Measurements from ENCODE around the gene CRY2. TPM values are rescaled to one million over a fixed set of nuclear protein-coding genes. Genes with fewer than 3 reads are reported as not detected.

The CRY2 gene
- total RNA-seq, 1 donor from 2014 or later = 23.8 TPM

DNA sequence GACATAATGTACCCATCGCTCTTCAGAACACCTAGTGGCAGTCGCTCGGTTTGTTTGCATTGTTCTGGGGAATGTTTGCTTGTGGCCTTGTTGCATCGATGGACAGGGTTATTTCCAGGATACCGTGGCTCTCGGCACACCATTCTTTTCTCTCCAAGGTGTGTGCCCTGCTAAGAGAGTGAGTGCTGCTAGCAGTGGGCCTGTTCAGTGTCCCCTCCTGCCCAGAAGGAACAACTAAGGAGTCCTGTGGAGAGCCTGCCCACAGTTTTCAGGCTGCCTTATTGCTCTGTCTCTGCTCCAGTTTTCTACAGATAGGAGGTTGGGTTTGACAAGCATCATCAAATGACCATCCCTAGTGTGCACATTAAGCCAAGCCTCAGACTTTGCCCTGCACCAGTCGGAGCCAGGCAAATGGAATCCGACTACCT is 1.4 kb downstream of the CRY2 start:
- DNase-seq (ENCODE audit: low spot score) = no peak
- Mint-ChIP-seq H3K9me3 (ENCODE audit: unreplicated experiment) (no peaks in the 10 kb centered on the region), H3K4me1 (ENCODE audit: unreplicated experiment) (peaks cover 12% of the 10 kb centered on the region), H3K4me3 (ENCODE audit: unreplicated experiment) (peak overlapping the region; percentile 84), H3K36me3 (ENCODE audit: low read depth, unreplicated experiment) (no peaks in the 10 kb centered on the region), H3K27ac (ENCODE audit: unreplicated experiment) (peak overlapping the region; percentile 80), H3K27me3 (ENCODE audit: unreplicated experiment) (peaks cover 9% of the 10 kb centered on the region)
- TF ChIP-seq, protein P1, sequence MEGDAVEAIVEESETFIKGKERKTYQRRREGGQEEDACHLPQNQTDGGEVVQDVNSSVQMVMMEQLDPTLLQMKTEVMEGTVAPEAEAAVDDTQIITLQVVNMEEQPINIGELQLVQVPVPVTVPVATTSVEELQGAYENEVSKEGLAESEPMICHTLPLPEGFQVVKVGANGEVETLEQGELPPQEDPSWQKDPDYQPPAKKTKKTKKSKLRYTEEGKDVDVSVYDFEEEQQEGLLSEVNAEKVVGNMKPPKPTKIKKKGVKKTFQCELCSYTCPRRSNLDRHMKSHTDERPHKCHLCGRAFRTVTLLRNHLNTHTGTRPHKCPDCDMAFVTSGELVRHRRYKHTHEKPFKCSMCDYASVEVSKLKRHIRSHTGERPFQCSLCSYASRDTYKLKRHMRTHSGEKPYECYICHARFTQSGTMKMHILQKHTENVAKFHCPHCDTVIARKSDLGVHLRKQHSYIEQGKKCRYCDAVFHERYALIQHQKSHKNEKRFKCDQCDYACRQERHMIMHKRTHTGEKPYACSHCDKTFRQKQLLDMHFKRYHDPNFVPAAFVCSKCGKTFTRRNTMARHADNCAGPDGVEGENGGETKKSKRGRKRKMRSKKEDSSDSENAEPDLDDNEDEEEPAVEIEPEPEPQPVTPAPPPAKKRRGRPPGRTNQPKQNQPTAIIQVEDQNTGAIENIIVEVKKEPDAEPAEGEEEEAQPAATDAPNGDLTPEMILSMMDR (IDR thresholded peaks at IDR 0.05; ENCODE audit: unreplicated experiment) = no peak

DNA sequence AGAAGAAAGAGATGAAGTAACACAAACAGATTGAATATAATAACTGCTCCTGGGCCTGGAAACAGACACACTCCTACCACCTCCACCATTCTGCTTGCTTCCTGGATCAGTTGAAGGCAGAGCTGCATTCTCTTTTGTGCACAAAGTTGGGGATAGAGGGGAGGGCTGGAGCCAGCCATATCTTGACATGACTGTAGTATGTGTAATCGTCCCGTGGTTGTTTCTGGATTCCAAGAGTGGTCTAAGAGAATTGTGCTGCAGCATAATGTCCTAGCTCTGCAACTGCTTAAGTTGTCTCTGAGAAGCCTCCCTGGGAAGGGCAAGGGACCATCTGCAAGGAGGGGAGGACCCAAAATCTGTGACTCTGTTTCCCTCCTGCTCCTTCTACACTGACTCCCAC is 3.2 kb downstream of the CRY2 start:
- Mint-ChIP-seq H3K4me3 (ENCODE audit: unreplicated experiment) (no peak overlapping the region), H3K27ac (ENCODE audit: unreplicated experiment) (no peak overlapping the region), H3K36me3 (ENCODE audit: low read depth, unreplicated experiment) (peaks cover 2% of the 10 kb centered on the region), H3K9me3 (ENCODE audit: unreplicated experiment) (no peaks in the 10 kb centered on the region), H3K27me3 (ENCODE audit: unreplicated experiment) (peaks cover 9% of the 10 kb centered on the region), H3K4me1 (ENCODE audit: unreplicated experiment) (peaks cover 12% of the 10 kb centered on the region)
- TF ChIP-seq, protein P1 (IDR thresholded peaks at IDR 0.05; ENCODE audit: unreplicated experiment) = no peak
- DNase-seq (ENCODE audit: low spot score) = no peak

DNA sequence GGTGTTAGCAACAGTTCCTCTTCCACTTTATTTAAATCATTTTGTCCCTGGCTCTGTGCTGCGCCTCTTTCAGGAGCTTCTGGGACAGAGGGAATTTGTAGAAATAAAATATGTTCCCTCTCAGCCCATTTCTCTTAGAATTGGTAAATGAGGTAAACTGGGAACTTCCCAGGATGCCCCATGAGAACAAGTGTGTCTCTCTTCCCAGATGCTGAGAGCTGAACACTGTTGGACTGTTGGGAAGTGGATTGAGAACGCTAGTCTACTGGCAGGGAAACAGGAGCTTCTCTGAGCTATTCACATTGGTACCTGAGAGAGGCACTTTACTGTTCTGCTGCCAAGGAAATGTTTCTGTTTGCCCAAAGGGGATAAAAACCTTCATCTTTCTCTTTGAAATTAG is 4.0 kb downstream of the CRY2 start:
- no peak for DNase-seq (ENCODE audit: low spot score)
- H3K27ac Mint-ChIP-seq (ENCODE audit: unreplicated experiment) = no peak overlapping the region
- no peak overlapping the region for H3K4me3 Mint-ChIP-seq (ENCODE audit: unreplicated experiment)
- H3K9me3 Mint-ChIP-seq (ENCODE audit: unreplicated experiment) = no peaks in the 10 kb centered on the region
- H3K36me3 Mint-ChIP-seq (ENCODE audit: low read depth, unreplicated experiment) = peaks cover 3% of the 10 kb centered on the region
- peaks cover 12% of the 10 kb centered on the region for H3K4me1 Mint-ChIP-seq (ENCODE audit: unreplicated experiment)
- peaks cover 9% of the 10 kb centered on the region for H3K27me3 Mint-ChIP-seq (ENCODE audit: unreplicated experiment)
- TF ChIP-seq, protein P1 (IDR thresholded peaks at IDR 0.05; ENCODE audit: unreplicated experiment) = no peak

DNA sequence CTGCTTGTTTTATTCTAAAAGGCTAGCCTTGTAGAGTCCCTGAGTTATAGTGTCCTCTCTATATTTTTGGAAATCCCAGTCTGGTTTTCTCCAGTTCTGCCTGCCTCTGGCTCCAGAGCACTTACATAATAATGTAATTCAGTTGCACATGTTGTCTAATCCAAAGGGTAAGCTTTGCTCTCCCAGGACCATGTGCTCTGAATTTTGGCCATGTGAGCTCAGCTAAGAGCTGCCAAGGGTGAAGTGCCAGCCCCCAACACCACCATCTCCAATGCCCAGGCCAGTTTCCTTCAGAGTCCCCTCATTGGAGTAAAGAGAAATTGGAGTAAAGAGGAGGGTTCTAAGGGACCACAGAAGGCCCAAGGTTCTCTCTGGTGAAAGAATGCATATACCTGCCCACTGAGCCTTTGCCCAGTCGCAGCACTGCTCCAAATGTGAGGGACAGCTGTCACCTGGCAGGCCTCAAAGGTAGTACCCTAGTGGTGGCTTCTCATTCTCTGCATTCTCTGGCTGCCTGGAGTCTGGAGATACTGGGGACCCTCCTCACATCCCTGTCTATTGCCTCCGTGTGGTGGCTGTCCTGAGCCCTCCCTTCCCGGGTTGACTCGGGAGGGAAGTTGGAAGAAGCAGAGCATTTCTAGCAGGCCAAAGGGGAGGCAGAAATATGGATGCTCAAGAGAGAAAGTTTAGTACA is 4.9 kb downstream of the CRY2 start:
- Mint-ChIP-seq H3K4me1 (ENCODE audit: unreplicated experiment) (peaks cover 10% of the 10 kb centered on the region), H3K27ac (ENCODE audit: unreplicated experiment) (no peak overlapping the region), H3K36me3 (ENCODE audit: low read depth, unreplicated experiment) (peaks cover 7% of the 10 kb centered on the region), H3K4me3 (ENCODE audit: unreplicated experiment) (no peak overlapping the region), H3K9me3 (ENCODE audit: unreplicated experiment) (no peaks in the 10 kb centered on the region), H3K27me3 (ENCODE audit: unreplicated experiment) (peaks cover 5% of the 10 kb centered on the region)
- TF ChIP-seq, protein P1 (IDR thresholded peaks at IDR 0.05; ENCODE audit: unreplicated experiment) = no peak
- DNase-seq (ENCODE audit: low spot score) = no peak

DNA sequence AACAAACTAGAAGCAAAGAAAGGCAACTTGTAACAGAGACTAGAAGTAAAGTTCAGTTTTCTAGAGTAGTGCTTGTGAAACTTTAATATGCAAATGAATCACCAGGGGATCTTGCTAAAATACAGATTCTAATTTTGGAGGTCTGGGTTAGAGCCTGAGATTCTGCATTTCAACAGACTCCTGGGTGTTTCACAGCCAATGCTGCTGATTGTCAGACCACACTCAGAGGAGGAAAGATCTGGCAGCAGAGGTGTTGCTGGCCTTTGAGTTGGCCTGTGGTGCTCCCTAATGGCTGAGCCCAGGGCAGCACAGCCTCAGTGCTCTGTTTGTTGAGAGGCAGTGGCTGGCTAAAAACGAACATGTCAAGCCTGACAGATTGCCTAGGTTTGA is 5.4 kb downstream of the CRY2 start:
- no peak for DNase-seq (ENCODE audit: low spot score)
- peaks cover 9% of the 10 kb centered on the region for H3K36me3 Mint-ChIP-seq (ENCODE audit: low read depth, unreplicated experiment)
- H3K9me3 Mint-ChIP-seq (ENCODE audit: unreplicated experiment) = no peaks in the 10 kb centered on the region
- H3K4me3 Mint-ChIP-seq (ENCODE audit: unreplicated experiment) = no peak overlapping the region
- TF ChIP-seq, protein P1 (IDR thresholded peaks at IDR 0.05; ENCODE audit: unreplicated experiment) = no peak
- no peak overlapping the region for H3K27ac Mint-ChIP-seq (ENCODE audit: unreplicated experiment)
- peaks cover 13% of the 10 kb centered on the region for H3K4me1 Mint-ChIP-seq (ENCODE audit: unreplicated experiment)
- peaks cover 5% of the 10 kb centered on the region for H3K27me3 Mint-ChIP-seq (ENCODE audit: unreplicated experiment)
